GM19035 (cell line): ENCODE measurements around the gene KLRC4.
"Not testable (repeated sequence)": the region's sequence is repeated elsewhere in the genome, so short reads cannot be mapped to it uniquely, and the experiment has no call there.

Experiments used
- ATAC-seq: cut with Tn5 transposase; IDR thresholded peaks from one replicate; pipeline ENCODE4 v1.9.1; 2021; ENCODE audit not compliant: unreplicated experiment

Gene KLRC4

GRCh38 chr12:10398168-10398567, 11.4 kb downstream of the KLRC4 start:
- no peak for ATAC-seq

GRCh38 chr12:10397296-10397695, 12.3 kb downstream of the KLRC4 start:
- ATAC-seq = no peak

GRCh38 chr12:10396176-10396575, 13.4 kb downstream of the KLRC4 start:
- ATAC-seq = not testable (repeated sequence)

GRCh38 chr12:10395390-10395998, 14.1 kb downstream of the KLRC4 start:
- ATAC-seq = peak; percentile 59

- ATAC-seq = not testable (repeated sequence)
These were observed 14.9 kb downstream of the KLRC4 start for GRCh38 chr12:10394531-10395152.

GRCh38 chr12:10393291-10393690, 16.3 kb downstream of the KLRC4 start:
- ATAC-seq = no peak

- peak; percentile 57 for ATAC-seq
These were observed 17.1 kb downstream of the KLRC4 start for GRCh38 chr12:10392394-10392930.

GRCh38 chr12:10390991-10391390, 18.6 kb downstream of the KLRC4 start:
- ATAC-seq = not testable (repeated sequence)

- no peak for ATAC-seq
These were observed 19.7 kb downstream of the KLRC4 start, which contains the start of gene KLRK1 for GRCh38 chr12:10389904-10390303. KLRK1 (minus strand) TSS chr12:10390041; CDS start chr12:10388810, 1,231 bp downstream.

GRCh38 chr12:10388624-10389413, 20.7 kb downstream of the KLRC4 start:
- ATAC-seq = no peak

GRCh38 chr12:10387498-10387897, 22.1 kb downstream of the KLRC4 start:
- not testable (repeated sequence) for ATAC-seq

GRCh38 chr12:10386857-10387256, 22.7 kb downstream of the KLRC4 start:
- ATAC-seq = no peak

GRCh38 chr12:10385166-10385613, 24.4 kb downstream of the KLRC4 start:
- no peak for ATAC-seq

- ATAC-seq = no peak
These were observed 25.4 kb downstream of the KLRC4 start for GRCh38 chr12:10384191-10384590.

GRCh38 chr12:10381928-10382628, 27.5 kb downstream of the KLRC4 start:
- ATAC-seq = no peak

GRCh38 chr12:10378737-10379136, 30.8 kb downstream of the KLRC4 start:
- not testable (repeated sequence) for ATAC-seq

- ATAC-seq = no peak
These were observed 34.9 kb downstream of the KLRC4 start for GRCh38 chr12:10374624-10375018.

- no peak for ATAC-seq
These were observed 37.0 kb downstream of the KLRC4 start for GRCh38 chr12:10372559-10372958.

- not testable (repeated sequence) for ATAC-seq
These were observed 37.5 kb downstream of the KLRC4 start for GRCh38 chr12:10371893-10372535.
